RWPE2 (cell line): ENCODE results near the gene SLC7A6OS.

Experiments
- ATAC-seq: fragments of 200-7000 bp; cut with Tn5 transposase; 3 replicates; pipeline ENCODE4 v1.9.1; 2021; ENCODE audit warnings: low read depth
- DNase-seq: peaks from one replicate; pipeline ENCODE4 v3.0.0-alpha.2; 2020; ENCODE audit warnings: low spot score
- H3K27ac ChIP-seq: fragments of 450-650 bp; 2 replicates; pipeline ENCODE4 v1.5.1; 2017; ENCODE audit warnings: mild to moderate bottlenecking; ENCODE audit not compliant: poor library complexity, severe bottlenecking
- H3K27me3 ChIP-seq: fragments of 250-450 bp; sonication (Bioruptor Pico); 2 replicates; pipeline ENCODE4 v1.5.1; 2021; ENCODE audit warnings: mild to moderate bottlenecking, moderate library complexity; ENCODE audit not compliant: insufficient read depth, poor library complexity, severe bottlenecking
- H3K36me3 ChIP-seq: fragments of 250-450 bp; sonication (Bioruptor Pico); 2 replicates; pipeline ENCODE4 v1.5.1; 2020; ENCODE audit warnings: low read depth, mild to moderate bottlenecking, moderate library complexity
- H3K4me1 ChIP-seq: fragments of 250-450 bp; sonication (Bioruptor Pico); 2 replicates; pipeline ENCODE4 v1.5.1; 2021; ENCODE audit warnings: mild to moderate bottlenecking, moderate library complexity; ENCODE audit not compliant: insufficient read depth, poor library complexity, severe bottlenecking
- H3K4me3 ChIP-seq: fragments of 250-450 bp; sonication (Bioruptor Pico); 2 replicates; pipeline ENCODE4 v1.5.1; 2021; ENCODE audit warnings: mild to moderate bottlenecking, moderate library complexity; ENCODE audit not compliant: severe bottlenecking
- H3K9me3 ChIP-seq: fragments of 250-450 bp; sonication (Bioruptor Pico); 2 replicates; pipeline ENCODE4 v1.5.1; 2021; ENCODE audit warnings: mild to moderate bottlenecking, moderate library complexity; ENCODE audit not compliant: severe bottlenecking
- TF ChIP-seq, protein P1 (sequence below): fragments of 450-650 bp; IDR thresholded peaks from one replicate; pipeline ENCODE4 v1.5.1; 2017; ENCODE audit warnings: mild to moderate bottlenecking, moderate library complexity; ENCODE audit not compliant: poor library complexity, severe bottlenecking

SLC7A6OS gene

GRCh38 chr16:68257906-68258800 is 52.6 kb downstream of the SLC7A6OS start:
- Histone ChIP-seq H3K9me3 (no peaks in the 10 kb centered on the region), H3K36me3 (peaks cover 20% of the 10 kb centered on the region), H3K27ac (peak overlapping the region; percentile 31), H3K4me3 (no peak overlapping the region), H3K4me1 (no peaks in the 10 kb centered on the region), H3K27me3 (no peaks in the 10 kb centered on the region)
- TF ChIP-seq, protein P1, sequence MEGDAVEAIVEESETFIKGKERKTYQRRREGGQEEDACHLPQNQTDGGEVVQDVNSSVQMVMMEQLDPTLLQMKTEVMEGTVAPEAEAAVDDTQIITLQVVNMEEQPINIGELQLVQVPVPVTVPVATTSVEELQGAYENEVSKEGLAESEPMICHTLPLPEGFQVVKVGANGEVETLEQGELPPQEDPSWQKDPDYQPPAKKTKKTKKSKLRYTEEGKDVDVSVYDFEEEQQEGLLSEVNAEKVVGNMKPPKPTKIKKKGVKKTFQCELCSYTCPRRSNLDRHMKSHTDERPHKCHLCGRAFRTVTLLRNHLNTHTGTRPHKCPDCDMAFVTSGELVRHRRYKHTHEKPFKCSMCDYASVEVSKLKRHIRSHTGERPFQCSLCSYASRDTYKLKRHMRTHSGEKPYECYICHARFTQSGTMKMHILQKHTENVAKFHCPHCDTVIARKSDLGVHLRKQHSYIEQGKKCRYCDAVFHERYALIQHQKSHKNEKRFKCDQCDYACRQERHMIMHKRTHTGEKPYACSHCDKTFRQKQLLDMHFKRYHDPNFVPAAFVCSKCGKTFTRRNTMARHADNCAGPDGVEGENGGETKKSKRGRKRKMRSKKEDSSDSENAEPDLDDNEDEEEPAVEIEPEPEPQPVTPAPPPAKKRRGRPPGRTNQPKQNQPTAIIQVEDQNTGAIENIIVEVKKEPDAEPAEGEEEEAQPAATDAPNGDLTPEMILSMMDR: no peak
- DNase-seq (no peak), ATAC-seq (peak; percentile 57)

GRCh38 chr16:68257251-68257905 is 53.4 kb downstream of the SLC7A6OS start:
- TF ChIP-seq, protein P1: no peak
- ATAC-seq (no peak), DNase-seq (no peak)
- Histone ChIP-seq H3K9me3 (no peaks in the 10 kb centered on the region), H3K27me3 (no peaks in the 10 kb centered on the region), H3K4me1 (no peaks in the 10 kb centered on the region), H3K27ac (peak overlapping the region; percentile 31), H3K36me3 (peaks cover 20% of the 10 kb centered on the region), H3K4me3 (no peak overlapping the region)

GRCh38 chr16:68255712-68256111 is 55.0 kb downstream of the SLC7A6OS start:
- Histone ChIP-seq H3K27ac (no peak overlapping the region), H3K27me3 (no peaks in the 10 kb centered on the region), H3K9me3 (no peaks in the 10 kb centered on the region), H3K4me1 (no peaks in the 10 kb centered on the region), H3K4me3 (no peak overlapping the region), H3K36me3 (peaks cover 21% of the 10 kb centered on the region)
- ATAC-seq (no peak), DNase-seq (no peak)
- TF ChIP-seq, protein P1: no peak

DNA sequence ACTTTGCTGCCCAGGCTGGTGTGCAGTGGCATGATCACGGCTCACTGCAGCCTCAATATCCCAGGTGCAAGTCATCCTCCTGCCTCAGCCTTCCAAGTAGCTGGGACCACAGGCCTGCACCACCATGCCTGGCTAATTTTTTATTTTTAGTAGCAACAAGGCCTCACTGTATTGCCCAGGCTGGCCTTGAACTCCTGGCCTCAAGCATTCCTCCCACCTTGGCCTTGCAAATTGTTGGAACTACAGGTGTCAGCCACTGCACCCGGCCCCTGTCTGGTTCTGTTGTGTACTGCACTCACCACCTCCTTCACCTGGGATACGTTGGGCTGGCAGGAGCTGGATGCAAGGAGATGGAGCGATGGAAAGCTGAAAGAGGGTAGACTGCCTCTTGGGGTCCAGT is 57.0 kb downstream of the SLC7A6OS start:
- H3K36me3 ChIP-seq: peaks cover 35% of the 10 kb centered on the region
- ATAC-seq (no peak), DNase-seq (no peak)
- no peaks in the 10 kb centered on the region for H3K27me3 ChIP-seq
- H3K27ac ChIP-seq: no peak overlapping the region
- no peaks in the 10 kb centered on the region for H3K4me1 ChIP-seq
- H3K9me3 ChIP-seq: no peaks in the 10 kb centered on the region
- H3K4me3 ChIP-seq: no peak overlapping the region
- TF ChIP-seq, protein P1: no peak
